ENCODE data around the gene TVP23C.

DNA sequence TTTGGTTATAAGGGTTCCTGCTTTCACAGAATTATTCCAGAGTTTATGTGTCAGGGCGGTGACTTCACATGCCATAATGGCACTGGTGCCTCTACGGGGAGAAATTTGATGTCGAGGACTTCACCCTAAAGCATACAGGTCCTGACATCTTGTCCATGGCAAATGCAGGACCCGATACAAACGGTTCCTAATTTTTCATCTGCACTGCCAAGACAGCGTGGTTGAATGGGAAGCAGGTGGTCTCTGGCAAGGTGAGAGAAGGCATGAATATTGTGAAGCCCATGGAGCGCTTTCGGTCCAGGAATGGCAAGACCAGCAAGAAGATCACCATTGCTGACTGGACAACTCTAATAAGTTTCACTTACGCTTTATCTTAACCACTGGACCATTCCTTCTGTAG lies 56.3 kb downstream of the TVP23C start:
- TF ChIP-seq, protein P1, sequence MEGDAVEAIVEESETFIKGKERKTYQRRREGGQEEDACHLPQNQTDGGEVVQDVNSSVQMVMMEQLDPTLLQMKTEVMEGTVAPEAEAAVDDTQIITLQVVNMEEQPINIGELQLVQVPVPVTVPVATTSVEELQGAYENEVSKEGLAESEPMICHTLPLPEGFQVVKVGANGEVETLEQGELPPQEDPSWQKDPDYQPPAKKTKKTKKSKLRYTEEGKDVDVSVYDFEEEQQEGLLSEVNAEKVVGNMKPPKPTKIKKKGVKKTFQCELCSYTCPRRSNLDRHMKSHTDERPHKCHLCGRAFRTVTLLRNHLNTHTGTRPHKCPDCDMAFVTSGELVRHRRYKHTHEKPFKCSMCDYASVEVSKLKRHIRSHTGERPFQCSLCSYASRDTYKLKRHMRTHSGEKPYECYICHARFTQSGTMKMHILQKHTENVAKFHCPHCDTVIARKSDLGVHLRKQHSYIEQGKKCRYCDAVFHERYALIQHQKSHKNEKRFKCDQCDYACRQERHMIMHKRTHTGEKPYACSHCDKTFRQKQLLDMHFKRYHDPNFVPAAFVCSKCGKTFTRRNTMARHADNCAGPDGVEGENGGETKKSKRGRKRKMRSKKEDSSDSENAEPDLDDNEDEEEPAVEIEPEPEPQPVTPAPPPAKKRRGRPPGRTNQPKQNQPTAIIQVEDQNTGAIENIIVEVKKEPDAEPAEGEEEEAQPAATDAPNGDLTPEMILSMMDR (IDR thresholded peaks at IDR 0.05; ENCODE audit: insufficient read depth, low read depth, low read length), result no peak
- TF ChIP-seq EZH2 (IDR thresholded peaks at IDR 0.05; ENCODE audit: insufficient read depth, low read length), result no peak

All from astrocyte (in vitro differentiated cells and primary cell).